Bronchial smooth muscle cell (primary cell): Measurements from ENCODE around the gene OR2G6. TPM values are rescaled to one million over a fixed set of nuclear protein-coding genes. Genes with fewer than 3 reads are reported as not detected.

ENCODE experiments used
- total RNA-seq: library from RNA; depleted of rRNA; stranded (reverse); fragments of >200 nt; gene quantifications from 2 replicates; pipeline ENCODE4 v1.2.1, GENCODE V29; 2014

The OR2G6 gene
- total RNA-seq, result not detected in 2 replicates

DNA sequence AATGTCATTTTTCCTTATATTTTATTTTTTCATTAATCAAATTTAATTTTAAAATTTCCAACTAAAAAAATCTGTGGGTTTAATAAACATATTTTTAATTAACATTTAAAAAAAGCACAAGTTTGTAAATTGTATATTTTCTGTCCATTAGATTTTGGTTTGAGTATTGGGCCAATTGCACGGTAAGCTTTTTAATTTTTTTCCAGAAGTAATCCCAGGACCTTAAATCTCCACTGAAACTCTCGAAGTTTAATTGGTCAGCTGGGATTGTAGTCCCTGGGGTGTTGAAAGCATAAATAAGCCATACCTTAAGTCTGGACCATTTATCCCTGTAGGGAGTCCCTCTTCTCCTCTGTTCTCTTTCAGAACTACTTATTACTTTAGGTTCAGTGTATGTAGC lies at the start of gene OR2G6:
Gene OR2G6, plus strand, starts transcription at position 301 of the 400 bp plus-strand sequence. CDS start 13,574 bp downstream, outside the sequence.

DNA sequence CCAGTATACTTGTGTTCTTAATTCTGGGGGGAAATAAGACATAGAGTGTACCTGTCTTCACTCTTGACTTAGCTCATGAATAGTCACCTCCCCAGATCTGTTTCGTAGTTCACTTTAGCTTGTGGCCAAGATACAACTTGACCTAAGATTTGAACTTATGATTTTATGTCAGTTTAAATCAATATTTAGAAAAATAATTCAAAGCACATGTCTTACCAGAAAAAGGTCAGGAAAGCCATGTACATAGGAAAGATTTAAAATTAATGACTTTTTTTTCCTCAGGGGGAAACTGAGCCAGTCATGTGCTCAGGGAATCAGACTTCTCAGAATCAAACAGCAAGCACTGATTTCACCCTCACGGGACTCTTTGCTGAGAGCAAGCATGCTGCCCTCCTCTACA lies 34.8 kb upstream of the OR2G6 start, which contains the start of gene OR2T3:
Gene OR2T3, plus strand, starts transcription at position 301 of the 400 bp plus-strand sequence. Its CDS starts 0 bp downstream, at position 301.

DNA sequence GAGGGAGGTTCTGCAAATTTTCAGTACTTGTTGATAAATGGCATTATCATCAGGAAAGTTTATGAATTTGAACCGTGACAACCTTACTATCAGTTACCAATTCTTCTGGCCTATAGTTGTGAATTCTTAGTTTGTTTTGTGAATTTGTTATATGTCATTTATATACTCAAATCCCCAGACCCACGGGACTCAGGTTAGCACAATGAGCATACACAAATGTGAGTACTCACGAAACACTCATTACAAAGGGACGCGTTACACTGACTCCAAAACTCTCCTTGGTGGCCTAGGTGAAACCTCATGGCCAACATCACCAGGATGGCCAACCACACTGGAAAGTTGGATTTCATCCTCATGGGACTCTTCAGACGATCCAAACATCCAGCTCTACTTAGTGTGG lies 19.6 kb upstream of the OR2G6 start, which contains the start of gene OR2T5:
Gene OR2T5, plus strand, starts transcription at position 301 of the 400 bp plus-strand sequence. Its CDS starts 0 bp downstream, at position 301.

DNA sequence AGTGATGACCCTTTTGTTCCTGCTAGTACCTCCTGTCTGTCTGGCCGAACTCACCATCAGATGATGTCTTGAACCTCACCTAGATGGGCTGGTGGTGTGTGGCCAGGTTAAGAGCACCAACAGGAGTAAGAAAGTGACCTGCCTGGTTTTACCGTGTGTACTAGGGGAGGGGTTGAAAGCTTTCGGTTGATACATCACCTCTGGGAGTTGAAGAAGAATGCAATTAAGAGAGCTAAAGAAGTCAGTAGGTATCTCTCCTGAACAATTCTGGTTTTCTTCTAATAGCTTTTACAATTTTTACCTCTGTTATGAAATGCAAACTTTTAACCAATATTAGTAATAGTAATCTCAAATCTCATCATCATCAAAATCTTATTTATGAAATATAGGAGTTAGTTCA lies 54.8 kb downstream of the OR2G6 start, which contains the start of gene OR2T29:
Gene OR2T29, minus strand, starts transcription at position 101 of the 400 bp plus-strand sequence. CDS start 3,281 bp downstream, outside the sequence.

GRCh38 chr1:248574657-248575056 lies 66.8 kb downstream of the OR2G6 start, which contains the start of gene OR2T34:
OR2T34 (minus strand) TSS chr1:248574757; CDS start chr1:248574757, 0 bp downstream.

Other genes starting within 250 kb of the OR2G6 start
- gene OR2T33, start 230.1 kb upstream of the OR2G6 start, total RNA-seq, result not detected in 2 replicates
- not detected in 2 replicates for gene OR2T12, start 204.6 kb upstream of the OR2G6 start, total RNA-seq
- gene OR2M7, start 183.5 kb upstream of the OR2G6 start, total RNA-seq, result not detected in 2 replicates
- not detected in 2 replicates for gene OR14C36, start 159.3 kb upstream of the OR2G6 start, total RNA-seq
- not detected in 2 replicates for gene OR2T4, start 146.4 kb upstream of the OR2G6 start, total RNA-seq
- not detected in 2 replicates for gene OR2T6, start 132.3 kb upstream of the OR2G6 start, total RNA-seq
- not detected in 2 replicates for gene OR2T1, start 105.0 kb upstream of the OR2G6 start, total RNA-seq
- not detected in 2 replicates for gene OR2T2, start 62.4 kb upstream of the OR2G6 start, total RNA-seq
- not detected in 2 replicates for gene OR2T3, start 34.7 kb upstream of the OR2G6 start, total RNA-seq
- gene OR2T5, start 19.5 kb upstream of the OR2G6 start, total RNA-seq, result not detected in 2 replicates
- not detected in 2 replicates for gene OR2T29, start 54.7 kb downstream of the OR2G6 start, total RNA-seq
- not detected in 2 replicates for gene OR2T34, start 66.7 kb downstream of the OR2G6 start, total RNA-seq
- gene OR2T10, start 89.6 kb downstream of the OR2G6 start, total RNA-seq, result not detected in 2 replicates
- gene OR2T11, start 127.0 kb downstream of the OR2G6 start, total RNA-seq, result not detected in 2 replicates
- gene OR2T35, start 137.2 kb downstream of the OR2G6 start, total RNA-seq, result not detected in 2 replicates
- gene OR2T27, start 147.5 kb downstream of the OR2G6 start, total RNA-seq, result not detected in 2 replicates
- not detected in 2 replicates for gene OR14I1, start 194.7 kb downstream of the OR2G6 start, total RNA-seq
- gene LYPD8, start 247.7 kb downstream of the OR2G6 start, total RNA-seq, result not detected in 2 replicates